Muscle layer of duodenum (tissue), 2 donors: Measurements from ENCODE around the gene PLCB4.

Experiments
- H3K27ac ChIP-seq: one replicate; pipeline ENCODE4 v1.7.0; 2013; ENCODE audit warnings: mild to moderate bottlenecking, low read length
- H3K27me3 ChIP-seq: one replicate; pipeline ENCODE4 v1.7.0; 2013; ENCODE audit warnings: low read depth, mild to moderate bottlenecking, control low read depth, low read length
- H3K36me3 ChIP-seq, 2 donors: one replicate each; pipeline ENCODE4 v1.7.0; 2013; ENCODE audit warnings: low read length in 2 of 2, control low read depth in 1 of 2, mild to moderate bottlenecking in 1 of 2; ENCODE audit not compliant: insufficient read depth in 2 of 2, control insufficient read depth in 1 of 2
- H3K4me1 ChIP-seq, 2 donors: one replicate each; pipeline ENCODE4 v1.7.0; 2013; ENCODE audit warnings: low read length in 2 of 2, mild to moderate bottlenecking in 2 of 2, control low read depth in 1 of 2, moderate library complexity in 1 of 2; ENCODE audit not compliant: insufficient read depth in 2 of 2, control insufficient read depth in 1 of 2
- H3K4me3 ChIP-seq, 2 donors: one replicate each; pipeline ENCODE4 v1.7.0; 2013; ENCODE audit warnings: low read length in 2 of 2, low read depth in 1 of 2, mild to moderate bottlenecking in 1 of 2
- H3K9me3 ChIP-seq, 2 donors: one replicate each; pipeline ENCODE4 v1.7.0; 2013; ENCODE audit warnings: low read length in 2 of 2, control low read depth in 1 of 2, mild to moderate bottlenecking in 1 of 2; ENCODE audit not compliant: control insufficient read depth in 1 of 2
- donor health status: healthy.

Gene PLCB4

DNA sequence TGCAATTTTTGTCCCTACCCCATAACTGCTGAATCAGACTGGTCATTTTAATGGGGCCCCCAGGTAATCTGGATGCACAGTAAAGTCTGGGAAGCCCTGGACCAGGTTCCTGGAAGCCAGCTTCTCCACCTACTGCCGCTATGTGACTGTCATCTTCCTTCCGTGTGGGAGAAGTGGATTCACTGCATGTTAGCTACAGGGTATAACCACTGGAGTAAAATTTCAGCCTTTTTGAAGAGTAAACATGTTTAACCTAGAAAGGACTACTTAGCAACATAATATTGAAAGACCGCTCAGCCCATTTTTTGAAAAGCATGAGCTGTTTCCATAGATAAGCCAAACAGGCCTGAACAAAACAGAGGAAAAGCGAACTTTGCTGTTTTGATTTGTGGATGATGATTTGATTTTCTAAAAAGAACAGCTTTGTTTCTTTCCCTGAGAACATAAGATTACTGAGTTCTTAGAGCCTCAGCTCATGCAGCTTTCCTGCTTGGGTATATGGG is 208.1 kb downstream of the PLCB4 start:
- Histone ChIP-seq H3K4me3 (no peak overlapping the region), H3K36me3 (no peaks in the 10 kb centered on the region), H3K27me3 (no peaks in the 10 kb centered on the region), H3K9me3 (no peaks in the 10 kb centered on the region), H3K27ac (no peak overlapping the region), H3K4me1 (peaks cover 0 to 5% of the 10 kb centered on the region in 2 donors)

DNA sequence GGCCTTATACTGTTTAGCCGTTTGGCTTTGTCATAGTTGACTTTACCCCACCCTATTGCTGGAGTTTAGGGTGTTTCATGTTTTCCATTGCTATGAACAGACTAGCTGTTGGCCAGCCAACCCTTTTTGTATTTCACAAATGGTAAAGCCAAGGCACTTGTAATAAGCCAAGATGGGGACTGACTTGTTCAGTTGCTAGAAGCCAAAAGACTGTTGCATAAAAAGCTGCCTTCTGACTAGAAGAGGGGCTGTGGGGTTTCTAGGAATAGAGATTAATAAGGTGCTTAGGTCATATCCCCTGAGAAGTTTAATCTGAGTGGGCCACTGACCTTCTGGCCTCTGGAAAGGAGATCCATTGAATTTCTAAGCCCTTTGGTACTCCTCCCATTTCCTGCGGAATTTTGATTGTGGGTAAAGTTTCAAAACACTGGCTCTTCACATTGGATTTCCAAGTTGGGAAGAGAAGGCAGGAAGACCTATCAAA is 211.1 kb downstream of the PLCB4 start:
- no peaks in the 10 kb centered on the region for H3K36me3 ChIP-seq
- H3K27me3 ChIP-seq = no peaks in the 10 kb centered on the region
- H3K4me1 ChIP-seq = peaks cover 0 to 5% of the 10 kb centered on the region in 2 donors
- H3K9me3 ChIP-seq = no peaks in the 10 kb centered on the region
- no peak overlapping the region for H3K27ac ChIP-seq
- H3K4me3 ChIP-seq = no peak overlapping the region

DNA sequence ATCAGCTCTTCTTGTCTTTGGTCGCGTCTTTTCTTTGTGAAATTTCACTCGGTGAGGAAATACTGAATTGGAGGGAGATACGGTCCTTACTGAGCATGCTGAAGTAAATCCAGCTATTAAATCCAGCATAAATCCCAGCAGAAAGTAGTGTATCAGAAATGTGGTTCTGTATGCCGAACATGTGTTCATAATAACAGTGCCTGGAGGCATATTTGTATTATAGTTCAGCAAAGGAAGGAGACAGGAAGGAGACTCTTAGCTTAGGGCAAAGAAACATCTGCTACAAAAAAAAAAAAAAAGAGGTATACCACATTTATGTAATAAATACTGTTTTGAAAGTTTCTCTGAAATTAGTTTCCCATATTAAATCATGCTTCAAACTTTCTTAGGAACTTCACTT is 211.8 kb downstream of the PLCB4 start:
- no peaks in the 10 kb centered on the region for H3K27me3 ChIP-seq
- no peaks in the 10 kb centered on the region for H3K36me3 ChIP-seq
- H3K4me3 ChIP-seq = no peak overlapping the region
- no peaks in the 10 kb centered on the region for H3K9me3 ChIP-seq
- peaks cover 0 to 5% of the 10 kb centered on the region in 2 donors for H3K4me1 ChIP-seq
- no peak overlapping the region for H3K27ac ChIP-seq

DNA sequence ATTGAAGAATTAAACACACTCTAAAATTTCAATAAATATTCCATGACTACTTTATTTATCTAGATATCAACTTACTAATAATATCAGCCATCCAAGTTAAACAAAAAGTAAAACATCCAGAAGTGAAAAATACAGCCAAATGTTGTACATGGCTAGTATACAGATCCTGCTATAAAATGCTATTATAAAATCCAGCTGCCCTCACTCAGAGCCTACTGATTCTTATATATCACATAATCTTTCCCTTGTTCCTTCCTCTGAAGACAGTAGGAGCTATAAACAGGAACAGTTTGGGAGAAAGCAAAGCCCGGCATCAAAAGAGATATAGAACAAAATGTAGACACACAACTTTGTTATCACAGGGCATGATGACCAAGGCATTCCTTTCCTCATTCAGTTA is 212.9 kb downstream of the PLCB4 start:
- Histone ChIP-seq H3K4me1 (peaks cover 0 to 2% of the 10 kb centered on the region in 2 donors), H3K27ac (no peak overlapping the region), H3K4me3 (no peak overlapping the region), H3K36me3 (no peaks in the 10 kb centered on the region), H3K9me3 (no peaks in the 10 kb centered on the region), H3K27me3 (no peaks in the 10 kb centered on the region)

DNA sequence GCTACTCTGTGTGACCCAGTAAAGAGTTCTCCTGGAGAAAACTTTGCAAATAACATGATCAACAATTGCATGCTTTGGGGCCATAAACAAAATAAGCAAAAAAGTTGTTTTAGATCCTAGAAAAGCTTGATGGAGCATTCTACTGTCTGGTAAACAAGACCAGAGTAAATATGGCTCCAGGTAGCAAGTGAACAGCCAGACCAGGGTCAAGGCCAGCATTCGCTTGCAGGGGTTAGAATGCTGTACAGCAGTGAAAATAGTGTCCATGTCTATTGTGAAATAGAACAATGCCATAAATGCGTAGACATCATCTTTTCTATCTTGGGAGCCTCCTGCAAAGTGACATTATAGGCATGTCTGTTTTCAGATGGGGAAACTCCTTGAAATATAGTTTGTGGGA is 216.7 kb downstream of the PLCB4 start:
- Histone ChIP-seq H3K9me3 (no peaks in the 10 kb centered on the region), H3K4me3 (no peak overlapping the region)

DNA sequence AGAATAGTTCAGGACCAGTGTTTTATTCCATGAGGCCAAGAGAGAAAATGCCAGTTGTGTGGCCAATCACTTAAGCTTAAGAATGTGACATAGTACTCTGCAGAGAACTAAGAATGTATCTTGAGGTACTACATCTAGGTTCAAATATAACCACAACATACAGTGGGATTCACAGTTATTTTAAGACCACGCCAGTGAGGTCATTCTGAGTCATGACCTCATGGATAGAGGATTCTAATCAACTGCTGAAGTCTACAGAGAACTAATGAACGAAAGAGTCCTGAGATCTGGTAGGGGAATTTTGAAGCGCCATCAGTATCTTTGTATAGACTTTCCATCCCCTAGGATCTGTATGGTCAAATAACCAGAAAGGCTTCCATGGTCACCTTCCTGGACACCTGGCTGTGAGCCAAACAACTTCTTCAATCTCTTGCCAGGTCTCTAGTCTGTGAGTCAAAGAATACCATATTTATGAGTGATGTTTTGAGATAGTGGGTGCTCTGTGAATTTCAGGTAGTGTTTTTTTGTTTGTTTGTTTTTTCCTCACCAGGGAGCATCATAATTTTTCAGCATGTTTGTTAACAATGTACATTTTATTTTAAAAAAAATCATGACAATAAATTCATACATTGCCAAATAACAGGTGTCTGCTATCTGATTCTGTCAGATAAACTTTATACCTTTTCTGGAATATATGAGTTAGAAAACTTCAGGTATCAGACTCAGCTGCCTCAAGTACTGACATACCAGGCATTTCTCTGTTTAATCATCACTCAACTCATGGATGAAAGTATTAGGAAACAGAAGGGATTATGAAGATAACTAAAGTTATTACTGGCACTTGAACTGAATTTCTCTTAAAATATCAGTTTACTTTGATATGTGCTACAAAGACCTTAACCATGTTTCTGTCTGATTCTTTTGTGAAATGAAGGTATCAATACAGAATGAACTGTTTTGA is 217.9 kb downstream of the PLCB4 start:
- no peaks in the 10 kb centered on the region for H3K9me3 ChIP-seq
- H3K27me3 ChIP-seq = no peaks in the 10 kb centered on the region
- H3K27ac ChIP-seq = no peak overlapping the region
- H3K36me3 ChIP-seq = no peaks in the 10 kb centered on the region
- H3K4me3 ChIP-seq = no peak overlapping the region
- no peaks in the 10 kb centered on the region for H3K4me1 ChIP-seq

More for the DNA sequence above, 216.7 kb downstream of the PLCB4 start:
- Histone ChIP-seq H3K27ac (no peak overlapping the region), H3K36me3 (no peaks in the 10 kb centered on the region), H3K4me1 (no peaks in the 10 kb centered on the region), H3K27me3 (no peaks in the 10 kb centered on the region)

DNA sequence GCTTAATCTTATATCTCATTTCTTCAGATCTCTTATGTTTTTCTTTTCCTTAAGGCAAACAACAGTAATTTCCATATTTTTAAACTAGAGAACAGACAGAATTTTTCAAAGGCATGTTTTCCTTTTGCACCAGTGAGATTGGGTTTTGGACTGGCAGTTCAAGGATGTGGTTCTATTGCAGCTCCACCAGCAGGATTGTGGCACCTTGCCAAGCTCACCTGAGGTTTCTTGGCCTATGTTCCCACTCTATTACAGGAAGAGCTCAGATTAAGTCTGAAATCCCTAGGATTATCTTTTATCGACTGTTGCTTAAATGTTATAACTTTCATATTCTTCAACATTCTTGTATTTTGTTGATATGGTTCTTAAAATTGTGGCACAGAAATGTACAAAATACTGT is 218.9 kb downstream of the PLCB4 start:
- Histone ChIP-seq H3K27me3 (no peaks in the 10 kb centered on the region), H3K9me3 (no peaks in the 10 kb centered on the region), H3K4me1 (no peaks in the 10 kb centered on the region), H3K27ac (no peak overlapping the region), H3K36me3 (no peaks in the 10 kb centered on the region), H3K4me3 (no peak overlapping the region)

DNA sequence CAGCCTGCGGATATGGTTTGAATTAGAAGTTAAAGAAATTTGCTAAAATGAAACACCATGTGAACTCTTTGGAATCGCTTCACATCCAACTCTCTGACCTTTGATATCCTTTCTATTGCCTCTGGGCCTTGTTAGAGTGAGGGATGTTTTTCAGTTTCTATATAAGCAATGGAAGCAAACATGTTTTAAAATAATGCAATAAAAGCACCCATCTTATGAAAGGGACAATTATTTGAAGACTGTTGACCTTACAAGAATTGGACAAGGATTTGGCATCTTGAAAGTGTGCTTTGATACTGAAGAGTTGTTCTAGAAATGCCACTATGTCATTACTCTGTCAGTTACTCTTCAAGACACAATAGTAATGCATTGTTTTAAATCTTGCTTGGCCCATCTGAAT is 221.4 kb downstream of the PLCB4 start:
- no peak overlapping the region for H3K27ac ChIP-seq
- H3K36me3 ChIP-seq = no peaks in the 10 kb centered on the region
- H3K4me3 ChIP-seq = no peak overlapping the region
- no peaks in the 10 kb centered on the region for H3K4me1 ChIP-seq
- H3K27me3 ChIP-seq = no peaks in the 10 kb centered on the region
- H3K9me3 ChIP-seq = no peaks in the 10 kb centered on the region

DNA sequence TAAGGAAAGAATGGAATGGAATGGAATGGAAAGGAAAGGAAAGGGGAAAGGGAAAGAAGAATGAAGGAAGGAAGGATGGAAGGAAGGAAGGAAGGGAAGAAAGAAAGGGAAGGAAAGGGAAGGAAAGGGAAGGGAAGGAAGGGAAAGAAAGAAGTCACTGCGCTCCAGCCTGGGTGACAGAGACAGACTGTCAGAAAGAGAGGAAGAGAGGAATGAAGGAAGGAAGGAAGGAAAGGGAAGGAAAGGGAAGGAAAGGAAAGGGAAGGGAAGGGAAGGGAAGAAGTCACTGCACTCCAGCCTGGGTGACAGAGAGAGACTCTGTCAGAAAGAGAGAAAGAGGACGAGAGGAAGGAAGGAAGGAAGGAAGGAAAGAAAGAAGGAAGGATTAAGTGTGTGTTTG is 224.3 kb downstream of the PLCB4 start:
- Histone ChIP-seq H3K36me3 (no peaks in the 10 kb centered on the region), H3K9me3 (no peaks in the 10 kb centered on the region), H3K27me3 (no peaks in the 10 kb centered on the region), H3K4me1 (no peaks in the 10 kb centered on the region), H3K27ac (no peak overlapping the region), H3K4me3 (no peak overlapping the region)

DNA sequence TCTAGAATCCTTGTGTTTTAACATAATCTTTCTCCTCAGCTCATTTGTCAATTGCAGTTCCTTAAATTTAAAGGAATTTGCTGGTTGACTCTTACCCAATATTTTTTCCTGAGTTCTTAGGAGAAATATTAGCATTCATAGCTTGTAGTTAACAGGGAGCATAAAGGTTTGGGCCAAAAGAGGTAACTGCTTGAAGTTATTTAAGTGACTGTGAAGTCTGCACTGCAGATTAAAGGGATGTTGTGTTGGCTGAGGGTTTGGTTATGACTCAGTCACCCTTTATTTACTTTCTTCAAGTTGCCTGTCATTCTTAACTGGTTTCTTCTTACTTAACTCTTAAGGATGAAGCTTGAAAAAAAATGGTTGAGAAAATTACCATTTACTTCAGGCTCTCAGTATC is 225.2 kb downstream of the PLCB4 start:
- H3K27me3 ChIP-seq = no peaks in the 10 kb centered on the region
- no peaks in the 10 kb centered on the region for H3K9me3 ChIP-seq

DNA sequence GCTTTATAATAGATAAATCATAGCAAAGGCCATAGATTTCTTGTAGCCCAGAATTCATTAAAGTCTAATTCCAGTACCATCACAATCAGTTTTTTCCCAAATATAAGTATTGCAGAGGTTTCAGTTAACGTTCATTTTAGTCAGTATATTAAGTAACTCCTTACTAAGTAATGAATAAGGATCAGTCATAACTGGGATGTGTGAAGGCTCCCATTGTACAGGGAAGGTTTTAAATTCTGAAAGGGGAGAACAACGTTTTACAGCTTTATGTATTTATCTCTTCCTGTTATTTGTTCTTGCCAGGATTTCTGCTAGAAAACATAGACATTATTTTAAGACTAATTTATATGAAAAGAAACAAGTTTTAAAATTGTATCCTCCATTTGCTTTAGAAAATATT is 230.0 kb downstream of the PLCB4 start:
- Histone ChIP-seq H3K4me3 (no peak overlapping the region), H3K36me3 (no peaks in the 10 kb centered on the region), H3K27ac (no peak overlapping the region), H3K27me3 (no peaks in the 10 kb centered on the region), H3K4me1 (peaks cover 0 to 4% of the 10 kb centered on the region in 2 donors), H3K9me3 (no peaks in the 10 kb centered on the region)

More for the DNA sequence above, 225.2 kb downstream of the PLCB4 start:
- H3K36me3 ChIP-seq = no peaks in the 10 kb centered on the region
- no peaks in the 10 kb centered on the region for H3K4me1 ChIP-seq
- H3K4me3 ChIP-seq = no peak overlapping the region
- H3K27ac ChIP-seq = no peak overlapping the region
